ENCODE results near the gene SLC9A9.

- TF ChIP-seq MAX (IDR thresholded peaks at IDR 0.05; ENCODE audit: low read depth, low read length) (no peak), USF2 (IDR thresholded peaks at IDR 0.05; ENCODE audit: borderline replicate concordance, low read depth, low read length) (no peak), NFIC (IDR thresholded peaks at IDR 0.05; ENCODE audit: low read depth, low read length) (no peak), TAF1 (IDR thresholded peaks at IDR 0.05; ENCODE audit: borderline replicate concordance, low read depth, low read length) (no peak), CREB1 (IDR thresholded peaks at IDR 0.05; ENCODE audit: low read depth) (no peak), CTCF (IDR thresholded peaks at IDR 0.05 in 2 of 3, conservative IDR thresholded peaks at IDR 0.05 in 1 of 3; ENCODE audit: control insufficient read depth in 2 of 3, extremely low read depth in 1 of 3, insufficient read depth in 1 of 3, low read depth in 3 of 3, low read length in 3 of 3) (no peak), PAX5 (IDR thresholded peaks at IDR 0.05; ENCODE audit: borderline replicate concordance, low read depth, low read length) (no peak), MEF2B (IDR thresholded peaks at IDR 0.05; ENCODE audit: partially characterized antibody, poor library complexity, severe bottlenecking) (no peak), CHD4 (IDR thresholded peaks at IDR 0.05) (no peak), IKZF1 (conservative IDR thresholded peaks at IDR 0.05) (no peak), ZNF217 (IDR thresholded peaks at IDR 0.05) (no peak)
These were observed 116.5 kb downstream of the SLC9A9 start for GRCh38 chr3:143731776-143732175.
